ENCODE data around the gene NARS2.

Gene NARS2

GRCh38 chr11:78392854-78393253 lies 181.8 kb downstream of the NARS2 start:
- Histone ChIP-seq H3K27ac (ENCODE audit: low read length) (no peak overlapping the region), H3K4me3 (ENCODE audit: low read length) (no peak overlapping the region), H2AFZ (ENCODE audit: low read length) (no peak overlapping the region), H3K36me3 (replicated peaks; ENCODE audit: insufficient read depth, low read length) (no peaks in the 10 kb centered on the region), H3F3A (ENCODE audit: insufficient read depth, low read length) (peaks cover 4% of the 10 kb centered on the region), H3K4me2 (ENCODE audit: low read depth, low read length) (no peak overlapping the region), H3K9me2 (replicated peaks; ENCODE audit: insufficient read depth, low read length) (no peaks in the 10 kb centered on the region), H4K20me1 (ENCODE audit: insufficient read depth, low read length) (no peaks in the 10 kb centered on the region), H3K4me1 (ENCODE audit: low read length) (peaks cover 10% of the 10 kb centered on the region), H3K79me2 (ENCODE audit: low read length) (no peaks in the 10 kb centered on the region; the same call in 1 of the 2 replicates), H3K9me3 (replicated peaks; ENCODE audit: insufficient read depth, low read length) (no peaks in the 10 kb centered on the region), H3K9ac (ENCODE audit: low read length) (no peak overlapping the region), H3K27me3 (replicated peaks; ENCODE audit: insufficient read depth, low read length) (no peaks in the 10 kb centered on the region)
- no peak for DNase-seq
- TF ChIP-seq CTCF (IDR thresholded peaks at IDR 0.05; ENCODE audit: low read length) (no peak), EZH2 (optimal IDR thresholded peaks at IDR 0.05; ENCODE audit: low read depth, low read length) (no peak), EZH2phosphoT487 (IDR thresholded peaks at IDR 0.05; ENCODE audit: low read length) (no peak)

GRCh38 chr11:78391424-78391823 lies 183.2 kb downstream of the NARS2 start:
- no peaks in the 10 kb centered on the region for H3K9me2 ChIP-seq (replicated peaks; ENCODE audit: insufficient read depth, low read length)
- no peak overlapping the region for H3K27ac ChIP-seq (ENCODE audit: low read length)
- TF ChIP-seq EZH2 (optimal IDR thresholded peaks at IDR 0.05; ENCODE audit: low read depth, low read length) = no peak
- no peak for TF ChIP-seq EZH2phosphoT487 (IDR thresholded peaks at IDR 0.05; ENCODE audit: low read length)
- no peak for TF ChIP-seq CTCF (IDR thresholded peaks at IDR 0.05; ENCODE audit: low read length)
- no peaks in the 10 kb centered on the region for H3K9me3 ChIP-seq (replicated peaks; ENCODE audit: insufficient read depth, low read length)
- no peak overlapping the region for H3K4me2 ChIP-seq (ENCODE audit: low read depth, low read length)
- H2AFZ ChIP-seq (ENCODE audit: low read length) = no peak overlapping the region
- H3F3A ChIP-seq (ENCODE audit: insufficient read depth, low read length) = no peaks in the 10 kb centered on the region
- H4K20me1 ChIP-seq (ENCODE audit: insufficient read depth, low read length) = no peaks in the 10 kb centered on the region
- H3K36me3 ChIP-seq (replicated peaks; ENCODE audit: insufficient read depth, low read length) = no peaks in the 10 kb centered on the region
- H3K4me3 ChIP-seq (ENCODE audit: low read length) = no peak overlapping the region
- H3K9ac ChIP-seq (ENCODE audit: low read length) = no peak overlapping the region
- H3K4me1 ChIP-seq (ENCODE audit: low read length) = no peaks in the 10 kb centered on the region
- no peaks in the 10 kb centered on the region for H3K27me3 ChIP-seq (replicated peaks; ENCODE audit: insufficient read depth, low read length)
- H3K79me2 ChIP-seq (ENCODE audit: low read length) = no peaks in the 10 kb centered on the region; the same call in 1 of the 2 replicates
- DNase-seq = no peak

GRCh38 chr11:78390809-78391208 lies 183.9 kb downstream of the NARS2 start:
- Histone ChIP-seq H3K9ac (ENCODE audit: low read length) (no peak overlapping the region), H4K20me1 (ENCODE audit: insufficient read depth, low read length) (no peaks in the 10 kb centered on the region), H3K9me2 (replicated peaks; ENCODE audit: insufficient read depth, low read length) (no peaks in the 10 kb centered on the region), H3K9me3 (replicated peaks; ENCODE audit: insufficient read depth, low read length) (no peaks in the 10 kb centered on the region), H3K27me3 (replicated peaks; ENCODE audit: insufficient read depth, low read length) (no peaks in the 10 kb centered on the region), H3K4me2 (ENCODE audit: low read depth, low read length) (no peak overlapping the region), H3K79me2 (ENCODE audit: low read length) (no peaks in the 10 kb centered on the region; the same call in 1 of the 2 replicates), H3F3A (ENCODE audit: insufficient read depth, low read length) (no peaks in the 10 kb centered on the region), H2AFZ (ENCODE audit: low read length) (no peak overlapping the region), H3K4me1 (ENCODE audit: low read length) (no peaks in the 10 kb centered on the region), H3K27ac (ENCODE audit: low read length) (no peak overlapping the region), H3K4me3 (ENCODE audit: low read length) (no peak overlapping the region), H3K36me3 (replicated peaks; ENCODE audit: insufficient read depth, low read length) (no peaks in the 10 kb centered on the region)
- no peak for DNase-seq
- no peak for TF ChIP-seq EZH2 (optimal IDR thresholded peaks at IDR 0.05; ENCODE audit: low read depth, low read length)
- no peak for TF ChIP-seq CTCF (IDR thresholded peaks at IDR 0.05; ENCODE audit: low read length)
